Fibroblast of pulmonary artery (primary cell): Measurements from ENCODE around the gene KANK2.

Experiments
- DNase-seq: peaks from one replicate; pipeline ENCODE4 v3.0.0-alpha.2; 2010; ENCODE audit warnings: low read depth
- H3K4me3 ChIP-seq: replicated peaks from 2 replicates; pipeline ENCODE4 v1.5.1; 2011; ENCODE audit warnings: low read depth, mild to moderate bottlenecking, control low read depth, low read length, moderate library complexity
- CTCF ChIP-seq: IDR thresholded peaks from 2 replicates; pipeline ENCODE4 v1.5.1; 2011; ENCODE audit warnings: mild to moderate bottlenecking, control low read depth, low read length, inconsistent platforms; ENCODE audit errors: missing control alignments

The KANK2 gene

GRCh38 chr19:11202488-11203193 lies 5.3 kb upstream of the KANK2 start:
- TF ChIP-seq CTCF, result no peak
- no peak overlapping the region for H3K4me3 ChIP-seq
- DNase-seq, result no peak

GRCh38 chr19:11201791-11202190 lies 4.4 kb upstream of the KANK2 start:
- H3K4me3 ChIP-seq, result no peak overlapping the region
- no peak for TF ChIP-seq CTCF
- no peak for DNase-seq

- no peak overlapping the region for H3K4me3 ChIP-seq
- TF ChIP-seq CTCF, result no peak
- no peak for DNase-seq
Observed at GRCh38 chr19:11200931-11201330, 3.6 kb upstream of the KANK2 start.

- DNase-seq, result no peak
- no peak overlapping the region for H3K4me3 ChIP-seq
- no peak for TF ChIP-seq CTCF
Observed at GRCh38 chr19:11200015-11200574, 2.8 kb upstream of the KANK2 start.

GRCh38 chr19:11199517-11199916 lies 2.2 kb upstream of the KANK2 start:
- H3K4me3 ChIP-seq, result no peak overlapping the region
- no peak for DNase-seq
- no peak for TF ChIP-seq CTCF

- H3K4me3 ChIP-seq, result no peak overlapping the region
- no peak for TF ChIP-seq CTCF
- no peak for DNase-seq
Observed at GRCh38 chr19:11198769-11199424, 1.6 kb upstream of the KANK2 start.
